ENCODE results near the gene GDPD4.

- TF ChIP-seq CTCF (conservative IDR thresholded peaks at IDR 0.05), result no peak
- no peak for TF ChIP-seq ZFX (IDR thresholded peaks at IDR 0.05)
These were observed 30.6 kb downstream of the GDPD4 start for GRCh38 chr11:77270921-77271320.
